ENCODE results near the gene C5orf24. TPM values are rescaled to one million over a fixed set of nuclear protein-coding genes. Genes with fewer than 3 reads are reported as not detected.
A peak's percentile ranks its signal among the peaks of the same experiment; 100 is the strongest.

Gene C5orf24
- total RNA-seq: 44.9 TPM
- long read RNA-seq, full-length matches to known transcripts: 75 of 81 reads
- long read RNA-seq, partial matches to known transcripts: 0 of 81 reads
- long read RNA-seq, other reads (novel, unspliced or antisense): 6 of 81 reads

DNA sequence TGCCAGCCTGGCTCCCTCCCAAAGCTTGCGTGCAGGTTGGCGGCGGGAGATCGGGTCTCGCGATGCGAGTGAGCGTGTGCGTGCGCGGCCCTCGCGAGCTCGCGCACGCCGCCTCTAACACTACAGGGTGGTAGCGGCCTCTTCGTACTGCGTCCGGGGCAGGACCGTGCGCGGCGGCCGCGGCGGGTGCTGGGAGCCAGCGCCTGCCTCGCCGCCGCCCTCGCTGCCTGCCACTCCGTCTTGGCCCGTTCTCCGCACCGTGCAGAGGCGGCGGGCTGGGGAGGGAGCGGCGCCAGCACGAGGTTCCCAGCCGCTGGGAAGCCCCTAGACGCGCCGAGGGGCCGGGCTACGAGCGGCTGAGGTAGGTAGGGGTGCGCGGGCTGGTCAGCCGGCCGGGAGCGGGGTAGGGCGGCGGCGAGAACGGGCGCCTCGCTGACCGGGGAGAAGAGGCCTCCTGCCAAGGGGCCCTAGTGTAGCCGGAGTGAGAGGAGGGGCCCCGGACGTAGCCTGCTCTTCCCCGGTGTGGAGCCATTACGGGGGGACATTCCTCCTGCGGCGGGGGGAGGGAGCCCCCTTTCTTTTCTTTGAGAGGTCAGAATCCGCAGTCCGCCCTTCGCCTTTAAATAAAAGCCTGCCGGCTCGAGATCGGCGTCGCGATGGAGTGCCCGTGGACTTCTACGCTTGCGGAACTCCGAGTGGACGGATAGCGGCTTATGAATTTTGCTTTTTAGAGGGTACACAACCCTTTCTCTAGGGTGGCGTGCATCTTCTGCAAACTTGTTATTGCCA is at the start of gene C5orf24:
TSS of gene C5orf24 (plus strand) at position 117 of the 789 bp plus-strand sequence. CDS start 8,933 bp downstream, outside the sequence.
- peaks cover 24% of the 10 kb centered on the region for H3K4me1 ChIP-seq
- peak; percentile 99 for ATAC-seq
- H3K4me3 ChIP-seq: peak within 1 kb of the TSS; percentile 78
- peak within 1 kb of the TSS; percentile 96 for H3K27ac ChIP-seq
- no peaks in the 10 kb centered on the region for H3K9me3 ChIP-seq
- intact Hi-C loops (cut with DNase I): no loop called here
- DNase-seq: peak; percentile 98
- TF ChIP-seq, protein P1, sequence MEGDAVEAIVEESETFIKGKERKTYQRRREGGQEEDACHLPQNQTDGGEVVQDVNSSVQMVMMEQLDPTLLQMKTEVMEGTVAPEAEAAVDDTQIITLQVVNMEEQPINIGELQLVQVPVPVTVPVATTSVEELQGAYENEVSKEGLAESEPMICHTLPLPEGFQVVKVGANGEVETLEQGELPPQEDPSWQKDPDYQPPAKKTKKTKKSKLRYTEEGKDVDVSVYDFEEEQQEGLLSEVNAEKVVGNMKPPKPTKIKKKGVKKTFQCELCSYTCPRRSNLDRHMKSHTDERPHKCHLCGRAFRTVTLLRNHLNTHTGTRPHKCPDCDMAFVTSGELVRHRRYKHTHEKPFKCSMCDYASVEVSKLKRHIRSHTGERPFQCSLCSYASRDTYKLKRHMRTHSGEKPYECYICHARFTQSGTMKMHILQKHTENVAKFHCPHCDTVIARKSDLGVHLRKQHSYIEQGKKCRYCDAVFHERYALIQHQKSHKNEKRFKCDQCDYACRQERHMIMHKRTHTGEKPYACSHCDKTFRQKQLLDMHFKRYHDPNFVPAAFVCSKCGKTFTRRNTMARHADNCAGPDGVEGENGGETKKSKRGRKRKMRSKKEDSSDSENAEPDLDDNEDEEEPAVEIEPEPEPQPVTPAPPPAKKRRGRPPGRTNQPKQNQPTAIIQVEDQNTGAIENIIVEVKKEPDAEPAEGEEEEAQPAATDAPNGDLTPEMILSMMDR (IDR thresholded peaks at IDR 0.05): no peak
- H3K36me3 ChIP-seq: peaks cover 6% of the 10 kb centered on the region
- H3K27me3 ChIP-seq: no peaks in the 10 kb centered on the region

DNA sequence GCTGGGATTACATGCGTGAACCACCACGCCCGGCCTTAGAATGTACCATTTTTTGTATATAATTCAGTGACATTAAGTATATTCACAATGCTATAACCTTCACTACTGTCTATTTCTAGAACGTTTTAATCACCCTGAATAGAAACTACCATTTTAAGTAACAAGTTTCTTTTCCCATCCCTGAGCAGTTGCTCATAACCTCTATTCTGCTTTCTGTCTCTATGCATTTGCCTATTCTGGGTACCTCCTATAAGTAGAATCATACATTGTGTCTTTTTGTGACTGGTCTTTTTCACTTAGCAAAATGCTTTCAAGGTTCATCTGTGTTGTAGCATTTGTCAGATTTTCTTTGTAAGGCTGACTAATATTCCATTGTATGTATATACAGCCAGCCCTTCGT is 47.3 kb upstream of the C5orf24 start:
- intact Hi-C loops (cut with DNase I): loop anchor here (10.0 kb wide), 1 partner anchor 114 kb away; no protein-coding TSS in a partner anchor
- H3K27me3 ChIP-seq: no peaks in the 10 kb centered on the region
- TF ChIP-seq, protein P1 (IDR thresholded peaks at IDR 0.05): no peak
- no peak overlapping the region for H3K4me3 ChIP-seq
- ATAC-seq (no peak), DNase-seq (no peak)
- H3K27ac ChIP-seq: no peak overlapping the region
- H3K36me3 ChIP-seq: peaks cover 86% of the 10 kb centered on the region
- no peaks in the 10 kb centered on the region for H3K4me1 ChIP-seq
- H3K9me3 ChIP-seq: no peaks in the 10 kb centered on the region

DNA sequence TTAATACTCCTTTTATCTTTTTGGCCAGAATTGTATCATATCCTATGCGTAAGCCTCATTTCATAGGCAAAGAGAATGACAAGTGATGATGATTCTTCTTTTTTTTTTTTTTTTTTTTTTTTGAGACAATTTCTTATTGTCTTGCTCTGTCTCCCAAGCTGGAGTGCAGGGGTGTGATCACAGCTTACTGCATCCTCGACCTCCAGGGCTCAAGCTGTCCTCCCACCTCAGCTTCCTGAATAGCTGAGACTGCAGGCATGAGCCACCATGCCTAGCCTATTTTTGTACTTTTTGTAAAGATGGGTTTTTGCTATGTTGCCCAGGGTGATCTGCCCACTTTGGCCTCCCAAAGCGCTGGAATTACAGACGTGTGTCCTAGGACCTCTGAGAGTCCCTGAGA is 41.9 kb upstream of the C5orf24 start:
- Histone ChIP-seq H3K9me3 (no peaks in the 10 kb centered on the region), H3K27ac (no peak overlapping the region), H3K4me1 (no peaks in the 10 kb centered on the region), H3K4me3 (no peak overlapping the region), H3K36me3 (peaks cover 73% of the 10 kb centered on the region), H3K27me3 (no peaks in the 10 kb centered on the region)
- intact Hi-C loops (cut with DNase I): no loop called here
- DNase-seq (no peak), ATAC-seq (no peak)
- TF ChIP-seq, protein P1 (IDR thresholded peaks at IDR 0.05): no peak

DNA sequence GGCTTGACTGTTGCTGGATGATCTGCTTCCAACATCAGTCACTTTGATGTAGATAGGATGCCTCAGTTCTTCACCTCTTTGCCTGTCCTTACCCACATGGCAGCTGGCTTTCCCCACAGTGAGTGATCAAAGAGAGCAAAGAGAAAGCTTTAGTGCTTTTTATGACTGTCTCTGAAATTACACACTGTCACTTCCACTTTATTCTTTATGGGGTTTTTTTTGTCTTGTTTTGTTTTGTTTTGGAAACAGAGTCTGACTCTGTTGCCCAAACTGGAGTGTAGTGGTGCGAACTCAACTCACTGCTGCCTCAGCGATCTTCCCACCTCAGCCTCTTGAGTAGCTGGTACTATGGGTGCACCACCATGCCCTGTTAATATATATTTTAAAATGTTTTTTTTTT is 32.4 kb upstream of the C5orf24 start:
- DNase-seq: no peak
- TF ChIP-seq, protein P1 (IDR thresholded peaks at IDR 0.05): no peak
- Histone ChIP-seq H3K27ac (no peak overlapping the region), H3K4me3 (no peak overlapping the region), H3K4me1 (no peaks in the 10 kb centered on the region), H3K27me3 (no peaks in the 10 kb centered on the region), H3K36me3 (peaks cover 90% of the 10 kb centered on the region), H3K9me3 (no peaks in the 10 kb centered on the region)
- no peak for ATAC-seq
- intact Hi-C loops (cut with DNase I): no loop called here

DNA sequence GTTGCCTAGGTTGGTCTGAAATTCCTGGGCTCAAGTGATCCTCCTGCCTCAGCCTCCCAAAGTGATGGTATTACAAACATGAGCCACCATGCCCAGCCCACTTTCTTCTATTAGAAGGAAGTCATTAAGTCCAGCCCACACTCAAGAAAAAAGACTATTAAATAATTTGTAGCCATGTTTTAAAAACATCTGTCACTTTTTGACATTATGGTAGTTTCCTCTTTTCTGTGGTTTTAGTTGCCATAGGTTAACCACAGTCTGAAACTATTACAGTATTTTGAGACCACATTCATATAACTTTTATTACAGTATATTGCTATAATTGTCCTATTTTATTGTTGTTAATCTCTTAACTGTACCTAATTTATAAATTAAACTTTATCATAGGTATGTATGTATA is 31.9 kb upstream of the C5orf24 start:
- H3K4me1 ChIP-seq: no peaks in the 10 kb centered on the region
- ATAC-seq: no peak
- peaks cover 90% of the 10 kb centered on the region for H3K36me3 ChIP-seq
- H3K27ac ChIP-seq: no peak overlapping the region
- no peak overlapping the region for H3K4me3 ChIP-seq
- no peak for DNase-seq
- intact Hi-C loops (cut with DNase I): no loop called here
- TF ChIP-seq, protein P1 (IDR thresholded peaks at IDR 0.05): no peak
- no peaks in the 10 kb centered on the region for H3K27me3 ChIP-seq
- no peaks in the 10 kb centered on the region for H3K9me3 ChIP-seq
